Lung (tissue), 12 donors: Measurements from ENCODE around the gene FER. TPM values are rescaled to one million over a fixed set of nuclear protein-coding genes. Genes with fewer than 3 reads are reported as not detected.

Experiments used
- ATAC-seq: fragments of 200-7000 bp; cut with Tn5 transposase; one replicate; pipeline ENCODE4 v1.9.1; 2020; ENCODE audit warnings: moderate number of reproducible peaks; ENCODE audit not compliant: insufficient read depth, low FRiP score
- DNase-seq, 3 donors: peaks; one replicate each; pipeline ENCODE4 v3.0.0-alpha.2; 2013 to 2017
- H3K27ac ChIP-seq, 2 donors: one replicate each; pipeline ENCODE4 v1.5.1; 2013; ENCODE audit warnings: mild to moderate bottlenecking in 2 of 2, moderate library complexity in 2 of 2, control low read depth in 1 of 2, inconsistent platforms in 1 of 2, low read depth in 1 of 2, low read length in 1 of 2
- H3K27me3 ChIP-seq, 3 donors: one replicate each; pipeline ENCODE4 v1.5.1; 2013; ENCODE audit warnings: low read length in 2 of 3; ENCODE audit not compliant: control insufficient read depth in 3 of 3, insufficient read depth in 3 of 3
- H3K36me3 ChIP-seq, 4 donors: one replicate each; pipeline ENCODE4 v1.5.1; 2013; ENCODE audit warnings: low read length in 4 of 4, mild to moderate bottlenecking in 1 of 4, moderate library complexity in 1 of 4; ENCODE audit not compliant: control insufficient read depth in 4 of 4, insufficient read depth in 4 of 4
- H3K4me1 ChIP-seq, 5 donors: one replicate each; pipeline ENCODE4 v1.5.1; 2013; ENCODE audit warnings: low read length in 5 of 5, mild to moderate bottlenecking in 2 of 5, moderate library complexity in 1 of 5; ENCODE audit not compliant: control insufficient read depth in 5 of 5, insufficient read depth in 5 of 5
- H3K4me3 ChIP-seq: one replicate; pipeline ENCODE4 v1.5.1; 2013; ENCODE audit warnings: mild to moderate bottlenecking, control low read depth, moderate library complexity
- H3K9ac ChIP-seq, 2 donors: one replicate each; pipeline ENCODE4 v1.5.1; 2013; ENCODE audit warnings: low read length in 2 of 2, control low read depth in 1 of 2; ENCODE audit not compliant: insufficient read depth in 1 of 2
- H3K9me3 ChIP-seq, 4 donors: one replicate each; pipeline ENCODE4 v1.5.1; 2013; ENCODE audit warnings: low read length in 3 of 4, mild to moderate bottlenecking in 1 of 4, moderate library complexity in 1 of 4; ENCODE audit not compliant: control insufficient read depth in 4 of 4, insufficient read depth in 3 of 4
- CTCF ChIP-seq: IDR thresholded peaks from 2 replicates; pipeline ENCODE4 v1.5.1; 2012; ENCODE audit warnings: mild to moderate bottlenecking; ENCODE audit errors: control extremely low read depth, extremely low read depth
- WGBS, 2 donors: extraction: QIAGEN DNeasy Blood & Tissue Kit; methylation state at CpG; one replicate each; pipeline ENCODE4 v1.1.7; 2013; 5-methylcytosine and 5-hydroxymethylcytosine counted together
- polyA plus RNA-seq, 2 donors: library from polyadenylated mRNA; stranded (reverse); fragments of 200-250 nt; gene quantifications; one replicate each; pipeline ENCODE4 v1.2.1, GENCODE V29; 2013
- total RNA-seq, 2 donors: library from RNA; depleted of rRNA in 1 of 2; stranded (reverse); fragments of >200 nt in 1 of 2; gene quantifications; one replicate each; pipeline ENCODE4 v1.2.1, GENCODE V29; 2014 to 2021
- donor health status: control.
- donor health status: control.
- donor health status: Bipolar disorder and iron deficiency.
- donor health status: healthy.
- donor health status: DM: yes; HTN: yes; CAD: no.

The FER gene
- total and polyA plus RNA-seq, 4 donors: 2.6 to 88.6 (median 12.2) TPM

GRCh38 chr5:109146591-109146990 lies 398.9 kb downstream of the FER start:
- no peak for ATAC-seq
- Histone ChIP-seq H3K36me3 (no peaks in the 10 kb centered on the region), H3K9ac (no peak overlapping the region), H3K27ac (no peak overlapping the region), H3K9me3 (no peaks in the 10 kb centered on the region), H3K4me3 (no peak overlapping the region), H3K27me3 (no peaks in the 10 kb centered on the region), H3K4me1 (peaks cover 0 to 2% (median 0%) of the 10 kb centered on the region in 5 donors)
- DNase-seq: no peak
- WGBS, 2 donors: 92 to 95% methylated on average over 3 of the region's 3 CpGs
- TF ChIP-seq CTCF: no peak

GRCh38 chr5:109152565-109152964 lies 404.9 kb downstream of the FER start:
- WGBS, 2 donors: 98 to 99% methylated on average over 4 of the region's 4 CpGs
- Histone ChIP-seq H3K9me3 (no peaks in the 10 kb centered on the region), H3K4me3 (no peak overlapping the region), H3K27ac (no peak overlapping the region), H3K27me3 (no peaks in the 10 kb centered on the region), H3K36me3 (no peaks in the 10 kb centered on the region), H3K4me1 (no peaks in the 10 kb centered on the region), H3K9ac (no peak overlapping the region)
- TF ChIP-seq CTCF: no peak
- ATAC-seq (no peak), DNase-seq (no peak)

- H3K36me3 ChIP-seq: no peaks in the 10 kb centered on the region
- no peak for DNase-seq
- no peak overlapping the region for H3K4me3 ChIP-seq
- no peak for TF ChIP-seq CTCF
- H3K27me3 ChIP-seq: no peaks in the 10 kb centered on the region
- H3K9ac ChIP-seq: no peak overlapping the region
- no peak for ATAC-seq
- no peaks in the 10 kb centered on the region for H3K9me3 ChIP-seq
- H3K4me1 ChIP-seq: no peaks in the 10 kb centered on the region
- H3K27ac ChIP-seq: no peak overlapping the region
These were observed 407.9 kb downstream of the FER start for GRCh38 chr5:109155625-109156024.

- no peak for ATAC-seq
- DNase-seq: no peak
These were observed 409.2 kb downstream of the FER start for GRCh38 chr5:109156885-109157284.

More at GRCh38 chr5:109156885-109157284, 409.2 kb downstream of the FER start:
- Histone ChIP-seq H3K27ac (no peak overlapping the region), H3K36me3 (no peaks in the 10 kb centered on the region), H3K4me3 (no peak overlapping the region), H3K9me3 (no peaks in the 10 kb centered on the region), H3K9ac (no peak overlapping the region), H3K4me1 (peaks cover 0 to 2% (median 0%) of the 10 kb centered on the region in 5 donors), H3K27me3 (no peaks in the 10 kb centered on the region)
- no peak for TF ChIP-seq CTCF
